OCI-LY3 (cell line): ENCODE results near the gene FNDC10.

ENCODE experiments used
- EZH2phosphoT487 ChIP-seq: fragments of 200-600 bp; shearing (Covaris generic); IDR thresholded peaks from 2 replicates; pipeline ENCODE4 v1.6.1; 2018; ENCODE audit warnings: antibody characterized with exemption, mixed run types, low read depth
- TF ChIP-seq, protein P1 (sequence below): fragments of 200-600, 300-600 bp; sonication (generic); IDR thresholded peaks from 2 replicates; pipeline ENCODE4 v1.5.1; 2014; ENCODE audit warnings: antibody characterized with exemption, low read length, low read depth

DNA sequence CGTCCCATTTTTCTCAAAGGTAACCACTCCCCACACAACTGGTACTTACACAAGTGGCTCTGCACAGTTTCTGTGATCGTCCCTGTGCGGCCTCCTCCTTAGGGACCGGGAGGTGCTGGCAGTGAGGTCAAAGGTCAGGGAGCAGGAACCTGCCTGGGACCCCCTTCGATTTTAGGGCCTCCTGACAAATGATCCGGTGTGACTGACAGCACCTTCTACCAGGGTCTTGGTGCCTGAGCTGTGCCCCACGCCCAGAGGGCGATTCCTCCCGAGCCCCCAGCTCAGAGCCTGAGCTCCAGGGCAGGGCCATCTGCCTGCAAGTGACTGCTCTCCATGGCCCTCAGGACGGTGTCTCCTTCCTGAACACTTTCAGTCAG lies 47.7 kb downstream of the FNDC10 start:
- TF ChIP-seq, protein P1, sequence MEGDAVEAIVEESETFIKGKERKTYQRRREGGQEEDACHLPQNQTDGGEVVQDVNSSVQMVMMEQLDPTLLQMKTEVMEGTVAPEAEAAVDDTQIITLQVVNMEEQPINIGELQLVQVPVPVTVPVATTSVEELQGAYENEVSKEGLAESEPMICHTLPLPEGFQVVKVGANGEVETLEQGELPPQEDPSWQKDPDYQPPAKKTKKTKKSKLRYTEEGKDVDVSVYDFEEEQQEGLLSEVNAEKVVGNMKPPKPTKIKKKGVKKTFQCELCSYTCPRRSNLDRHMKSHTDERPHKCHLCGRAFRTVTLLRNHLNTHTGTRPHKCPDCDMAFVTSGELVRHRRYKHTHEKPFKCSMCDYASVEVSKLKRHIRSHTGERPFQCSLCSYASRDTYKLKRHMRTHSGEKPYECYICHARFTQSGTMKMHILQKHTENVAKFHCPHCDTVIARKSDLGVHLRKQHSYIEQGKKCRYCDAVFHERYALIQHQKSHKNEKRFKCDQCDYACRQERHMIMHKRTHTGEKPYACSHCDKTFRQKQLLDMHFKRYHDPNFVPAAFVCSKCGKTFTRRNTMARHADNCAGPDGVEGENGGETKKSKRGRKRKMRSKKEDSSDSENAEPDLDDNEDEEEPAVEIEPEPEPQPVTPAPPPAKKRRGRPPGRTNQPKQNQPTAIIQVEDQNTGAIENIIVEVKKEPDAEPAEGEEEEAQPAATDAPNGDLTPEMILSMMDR = no peak
- no peak for TF ChIP-seq EZH2phosphoT487
